NCI-H187 (cell line): ENCODE data around the gene PPP1R2.

ENCODE experiments used
- DNase-seq, 2 experiments: peaks; one replicate each; lab custom pipeline; 2025; lab: John Stamatoyannopoulos, UW

The PPP1R2 gene

GRCh38 chr3:195565716-195566115 lies 22.6 kb upstream of the PPP1R2 start:
- no peak for DNase-seq

GRCh38 chr3:195563317-195563716 lies 20.2 kb upstream of the PPP1R2 start:
- no peak for DNase-seq

- DNase-seq = no peak
Observed at GRCh38 chr3:195559723-195560409, 16.7 kb upstream of the PPP1R2 start.

GRCh38 chr3:195558602-195559001 lies 15.5 kb upstream of the PPP1R2 start:
- DNase-seq = peak; percentile 31 to 73

- DNase-seq = no peak
Observed at GRCh38 chr3:195557322-195557721, 14.2 kb upstream of the PPP1R2 start.

- DNase-seq = no peak
Observed at GRCh38 chr3:195556390-195556789, 13.3 kb upstream of the PPP1R2 start.

- DNase-seq = no peak
Observed at GRCh38 chr3:195555110-195555509, 12.0 kb upstream of the PPP1R2 start.

- no peak for DNase-seq
Observed at GRCh38 chr3:195554458-195554857, 11.3 kb upstream of the PPP1R2 start.

GRCh38 chr3:195553268-195553667 lies 10.1 kb upstream of the PPP1R2 start:
- DNase-seq = no peak

- DNase-seq = no peak
Observed at GRCh38 chr3:195551381-195551978, 8.4 kb upstream of the PPP1R2 start.

GRCh38 chr3:195550723-195551122 lies 7.6 kb upstream of the PPP1R2 start:
- DNase-seq = no peak

- no peak for DNase-seq
Observed at GRCh38 chr3:195549931-195550519, 6.9 kb upstream of the PPP1R2 start.

- DNase-seq = no peak
Observed at GRCh38 chr3:195548987-195549386, 5.9 kb upstream of the PPP1R2 start.

GRCh38 chr3:195548501-195548900 lies 5.4 kb upstream of the PPP1R2 start:
- no peak for DNase-seq

- DNase-seq = peak in 1 of 2 experiments; percentile 57
Observed at GRCh38 chr3:195548006-195548405, 4.9 kb upstream of the PPP1R2 start.

GRCh38 chr3:195546130-195546560 lies 3.0 kb upstream of the PPP1R2 start:
- DNase-seq = no peak

- no peak for DNase-seq
Observed at GRCh38 chr3:195544634-195545033, 1.5 kb upstream of the PPP1R2 start.

GRCh38 chr3:195544230-195544536 lies 1.1 kb upstream of the PPP1R2 start:
- no peak for DNase-seq

GRCh38 chr3:195543500-195544229 lies 540 bp upstream of the PPP1R2 start:
- peak; percentile 63 to 68 for DNase-seq

GRCh38 chr3:195542316-195542697 lies 818 bp downstream of the PPP1R2 start:
- DNase-seq = no peak

GRCh38 chr3:195540511-195540910 lies 2.6 kb downstream of the PPP1R2 start:
- DNase-seq = no peak

- no peak for DNase-seq
Observed at GRCh38 chr3:195540027-195540426, 3.1 kb downstream of the PPP1R2 start.

GRCh38 chr3:195539479-195539878 lies 3.6 kb downstream of the PPP1R2 start:
- no peak for DNase-seq
